Myocyte (in vitro differentiated cells): ENCODE data around the gene POLR2F. TPM values are rescaled to one million over a fixed set of nuclear protein-coding genes. Genes with fewer than 3 reads are reported as not detected.

Experiments
- DNase-seq: peaks from one replicate; pipeline ENCODE4 v3.0.0-alpha.2; 2012; ENCODE audit warnings: low read depth
- microRNA-seq: library from miRNA; unstranded; fragments of <30 nt; microRNA quantifications from one replicate; pipeline ENCODE4, GENCODE V29; 2016
- total RNA-seq: library from RNA; depleted of rRNA; stranded (reverse); fragments of >200 nt; gene quantifications from 2 replicates; pipeline ENCODE4 v1.2.3, GENCODE V29; 2014

Gene POLR2F
- total RNA-seq, 1 donor from 2014 or later: 43.5 TPM

GRCh38 chr22:37999236-37999635, 45.7 kb downstream of the POLR2F start:
- DNase-seq: peak; percentile 44

- DNase-seq: peak; percentile 94
Observed at GRCh38 chr22:37999640-38000272, 46.3 kb downstream of the POLR2F start.

- DNase-seq: no peak
Observed at GRCh38 chr22:38005943-38006342, 52.4 kb downstream of the POLR2F start.

- DNase-seq: no peak
Observed at GRCh38 chr22:38006906-38007305, 53.4 kb downstream of the POLR2F start.

GRCh38 chr22:38007330-38007902, 53.9 kb downstream of the POLR2F start:
- no peak for DNase-seq

GRCh38 chr22:38009000-38009806, 55.7 kb downstream of the POLR2F start:
- DNase-seq: no peak

GRCh38 chr22:38012604-38013072, 59.1 kb downstream of the POLR2F start:
- peak; percentile 73 for DNase-seq

GRCh38 chr22:38014083-38014482, 60.6 kb downstream of the POLR2F start:
- no peak for DNase-seq

- no peak for DNase-seq
Observed at GRCh38 chr22:38016182-38017151, 63.0 kb downstream of the POLR2F start.

- no peak for DNase-seq
Observed at GRCh38 chr22:38017272-38017920, 63.9 kb downstream of the POLR2F start.

GRCh38 chr22:38017939-38018885, 64.7 kb downstream of the POLR2F start:
- DNase-seq: no peak

Small RNA genes within 50 kb of the gene (microRNA-seq; reads per million reads assigned to microRNA genes)
- gene MIR4534 (not detected), gene MIR6820 (1.5 reads per million)

Other genes starting within 250 kb of the POLR2F start
- gene GCAT, start 145.8 kb upstream of the POLR2F start, total RNA-seq: 55.5 and 65.0 TPM in 2 replicates
- gene GALR3, start 130.3 kb upstream of the POLR2F start, total RNA-seq: 0.24 TPM in 1 of 2 replicates, not detected in the other
- 40.8 and 45.9 TPM in 2 replicates for gene ANKRD54, start 109.4 kb upstream of the POLR2F start, total RNA-seq
- 415 and 450 TPM in 2 replicates for gene EIF3L, start 104.3 kb upstream of the POLR2F start, total RNA-seq
- gene MICALL1, start 47.4 kb upstream of the POLR2F start, total RNA-seq: 51.6 and 69.1 TPM in 2 replicates
- 0.53 and 0.62 TPM in 2 replicates for gene C22orf23, start 98 bp upstream of the POLR2F start, total RNA-seq
- gene SOX10, start 30.9 kb downstream of the POLR2F start, total RNA-seq: not detected in 2 replicates
- gene PICK1, start 103.7 kb downstream of the POLR2F start, total RNA-seq: 6.3 and 8.7 TPM in 2 replicates
- gene SLC16A8, start 130.5 kb downstream of the POLR2F start, total RNA-seq: 0.56 TPM in 1 of 2 replicates, not detected in the other
- gene BAIAP2L2, start 157.0 kb downstream of the POLR2F start, total RNA-seq: 0.10 and 0.45 TPM in 2 replicates
- 15.6 and 18.9 TPM in 2 replicates for gene PLA2G6, start 228.1 kb downstream of the POLR2F start, total RNA-seq
- 4.1 and 8.7 TPM in 2 replicates for gene MAFF, start 248.3 kb downstream of the POLR2F start, total RNA-seq